GM06990 (cell line): ENCODE measurements around the gene ARMCX2.

ENCODE experiments used
- DNase-seq: peaks from one replicate; pipeline ENCODE4 v3.0.0-alpha.2; 2011; ENCODE audit not compliant: insufficient read length; ENCODE audit errors: extremely low read depth
- H3K27me3 ChIP-seq: replicated peaks from 2 replicates; pipeline ENCODE4 v1.6.0; 2011; ENCODE audit warnings: low read length; ENCODE audit not compliant: control insufficient read depth, insufficient read depth
- H3K36me3 ChIP-seq: 2 replicates; pipeline ENCODE4 v1.5.1; 2011; ENCODE audit warnings: low read length; ENCODE audit not compliant: control insufficient read depth, insufficient read depth
- H3K4me3 ChIP-seq: replicated peaks from 2 replicates; pipeline ENCODE4 v1.5.1; 2011; ENCODE audit warnings: low read depth, mild to moderate bottlenecking, control low read depth, low read length
- TF ChIP-seq, protein P1 (sequence below): IDR thresholded peaks from 2 replicates; pipeline ENCODE4 v1.5.1; 2011; ENCODE audit warnings: low read length, control low read depth, mild to moderate bottlenecking, inconsistent platforms; ENCODE audit not compliant: insufficient read depth, poor library complexity, severe bottlenecking

ARMCX2 gene

DNA sequence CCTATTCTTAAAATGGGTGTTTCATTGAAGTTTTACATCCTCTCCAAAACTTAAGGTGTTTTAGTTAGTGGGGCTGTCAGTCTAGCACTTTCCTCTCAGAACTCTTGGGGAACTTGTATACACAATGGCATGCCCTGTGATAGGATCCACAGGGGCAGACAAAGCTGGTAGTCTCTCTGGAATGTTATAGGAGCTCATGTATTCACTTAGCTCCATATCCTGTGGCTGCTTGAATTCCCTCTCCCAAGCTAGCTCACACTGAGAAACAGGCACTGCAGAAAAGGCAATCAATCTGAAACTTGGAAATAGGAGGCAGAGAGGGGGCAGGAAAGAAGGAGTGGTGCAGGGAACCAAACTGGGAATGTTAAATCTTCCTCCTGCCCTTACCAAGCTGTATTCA lies 26.3 kb upstream of the ARMCX2 start:
- no peaks in the 10 kb centered on the region for H3K27me3 ChIP-seq
- no peak overlapping the region for H3K4me3 ChIP-seq
- DNase-seq: no peak
- H3K36me3 ChIP-seq: no peaks in the 10 kb centered on the region
- TF ChIP-seq, protein P1, sequence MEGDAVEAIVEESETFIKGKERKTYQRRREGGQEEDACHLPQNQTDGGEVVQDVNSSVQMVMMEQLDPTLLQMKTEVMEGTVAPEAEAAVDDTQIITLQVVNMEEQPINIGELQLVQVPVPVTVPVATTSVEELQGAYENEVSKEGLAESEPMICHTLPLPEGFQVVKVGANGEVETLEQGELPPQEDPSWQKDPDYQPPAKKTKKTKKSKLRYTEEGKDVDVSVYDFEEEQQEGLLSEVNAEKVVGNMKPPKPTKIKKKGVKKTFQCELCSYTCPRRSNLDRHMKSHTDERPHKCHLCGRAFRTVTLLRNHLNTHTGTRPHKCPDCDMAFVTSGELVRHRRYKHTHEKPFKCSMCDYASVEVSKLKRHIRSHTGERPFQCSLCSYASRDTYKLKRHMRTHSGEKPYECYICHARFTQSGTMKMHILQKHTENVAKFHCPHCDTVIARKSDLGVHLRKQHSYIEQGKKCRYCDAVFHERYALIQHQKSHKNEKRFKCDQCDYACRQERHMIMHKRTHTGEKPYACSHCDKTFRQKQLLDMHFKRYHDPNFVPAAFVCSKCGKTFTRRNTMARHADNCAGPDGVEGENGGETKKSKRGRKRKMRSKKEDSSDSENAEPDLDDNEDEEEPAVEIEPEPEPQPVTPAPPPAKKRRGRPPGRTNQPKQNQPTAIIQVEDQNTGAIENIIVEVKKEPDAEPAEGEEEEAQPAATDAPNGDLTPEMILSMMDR: no peak

DNA sequence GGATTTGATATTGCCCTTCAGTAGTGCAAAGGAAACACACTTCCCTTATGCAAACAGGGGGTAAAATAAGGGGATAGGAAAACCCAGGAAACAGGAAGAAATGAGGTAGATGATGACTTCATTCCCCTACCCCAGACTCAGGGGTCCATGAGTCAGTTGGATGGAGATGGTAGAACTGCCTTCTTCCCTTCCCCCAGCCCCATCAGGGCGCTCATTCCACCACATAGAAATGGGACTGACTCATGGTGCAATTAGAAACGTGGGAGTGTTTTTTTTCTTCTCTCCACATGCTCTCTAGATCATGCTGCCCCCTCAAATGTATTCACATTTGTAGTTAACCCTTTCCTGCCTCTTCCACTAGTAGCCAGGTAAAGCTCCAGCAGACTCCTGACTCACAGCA lies 23.1 kb upstream of the ARMCX2 start:
- Histone ChIP-seq H3K4me3 (no peak overlapping the region), H3K27me3 (no peaks in the 10 kb centered on the region), H3K36me3 (no peaks in the 10 kb centered on the region)
- no peak for DNase-seq
- TF ChIP-seq, protein P1: no peak

DNA sequence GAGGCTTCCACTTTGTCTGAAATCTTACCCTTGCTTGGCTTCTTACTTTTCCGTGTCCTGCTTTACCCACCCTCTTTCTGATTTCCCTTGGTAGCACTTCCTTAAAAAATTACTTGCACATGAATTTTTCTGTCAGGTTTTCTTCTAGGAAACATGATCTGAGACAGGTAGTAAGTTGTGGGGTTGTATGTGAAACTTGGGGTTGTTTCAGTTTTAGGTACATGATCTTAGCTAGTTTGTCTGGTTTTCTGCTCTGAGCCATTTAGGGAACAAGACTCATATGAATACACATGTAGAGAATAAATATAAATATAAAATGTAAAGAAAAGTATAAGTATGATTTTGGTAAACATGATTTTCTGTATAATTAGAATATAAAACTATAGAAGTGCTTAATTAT lies 17.4 kb upstream of the ARMCX2 start:
- no peak for DNase-seq
- Histone ChIP-seq H3K4me3 (no peak overlapping the region), H3K27me3 (no peaks in the 10 kb centered on the region), H3K36me3 (no peaks in the 10 kb centered on the region)
- TF ChIP-seq, protein P1: no peak

DNA sequence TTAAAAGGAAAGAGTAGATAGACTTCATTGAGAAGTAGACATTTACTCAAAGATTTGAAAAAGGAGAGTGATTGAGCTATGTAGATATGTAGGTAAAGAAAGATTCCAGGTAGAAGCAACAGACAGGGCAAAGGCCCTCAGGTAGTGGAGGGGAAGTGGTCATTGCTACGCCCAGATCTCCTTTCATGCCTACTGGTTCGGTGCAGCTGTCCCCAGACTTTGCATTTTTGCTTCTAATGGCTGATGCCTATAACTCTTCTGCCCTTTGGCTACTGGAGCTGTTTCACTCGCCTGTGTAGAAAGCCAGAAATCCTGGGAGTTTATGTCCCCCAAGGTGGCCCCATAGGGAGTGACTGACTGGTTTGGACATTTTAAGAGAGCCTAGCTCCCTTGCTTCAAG lies 16.9 kb upstream of the ARMCX2 start:
- H3K27me3 ChIP-seq: no peaks in the 10 kb centered on the region
- DNase-seq: no peak
- no peaks in the 10 kb centered on the region for H3K36me3 ChIP-seq
- TF ChIP-seq, protein P1: no peak
- H3K4me3 ChIP-seq: no peak overlapping the region

DNA sequence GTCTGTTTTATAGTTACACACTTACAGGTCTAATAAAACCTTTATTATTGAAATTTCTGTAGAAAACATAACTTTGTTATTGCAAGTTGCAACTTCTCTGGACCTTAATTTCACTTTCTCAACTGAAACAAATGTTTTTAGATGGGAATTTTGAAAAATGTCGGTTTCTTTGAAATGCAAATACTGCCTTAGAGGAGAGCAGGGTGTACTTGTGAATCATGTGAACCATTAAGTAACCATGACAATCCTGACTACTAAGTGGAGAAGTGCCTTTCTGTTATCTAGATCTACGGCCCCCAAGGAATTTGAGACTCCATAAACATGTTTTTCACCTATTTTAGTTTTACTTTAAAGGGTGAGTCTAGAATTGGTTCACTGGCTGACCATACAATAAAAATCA lies 8.5 kb upstream of the ARMCX2 start:
- Histone ChIP-seq H3K36me3 (no peaks in the 10 kb centered on the region), H3K4me3 (no peak overlapping the region), H3K27me3 (no peaks in the 10 kb centered on the region)
- TF ChIP-seq, protein P1: no peak
- no peak for DNase-seq
